PC-9 (cell line): Measurements from ENCODE around the gene SLC25A47. TPM values are rescaled to one million over a fixed set of nuclear protein-coding genes. Genes with fewer than 3 reads are reported as not detected.
A peak's percentile ranks its signal among the peaks of the same experiment; 100 is the strongest.

ENCODE experiments used
- BruUV-seq: library from RNA; stranded (reverse); fragments of 400-500 nt; replicated peaks from 2 replicates; lab custom pipeline; 2021; lab: Mats Ljungman, UMichigan
- CTCF ChIA-PET: fragments of 300-600 bp; sonication (Branson Sonifier 250); formaldehyde crosslinking; loops from one replicate; lab custom pipeline; 2022; ENCODE audit warnings: antibody characterized with exemption; lab: Charles Lee
- POLR2A ChIA-PET: fragments of 300-600 bp; sonication (Branson Sonifier 250); formaldehyde crosslinking; loops from one replicate; lab custom pipeline; 2022; ENCODE audit warnings: antibody characterized with exemption; ENCODE audit not compliant: unreplicated experiment; lab: Charles Lee
- DNase-seq, 2 experiments: peaks; one replicate each; pipeline versions ENCODE4 v3.0.0 to v3.0.0-alpha.2; 2015 to 2022; ENCODE audit warnings: mixed read lengths in 1 of 2
- H2AFZ ChIP-seq: fragments of 200-600 bp; sonication (generic); 2 replicates; pipeline ENCODE4 v1.8.1; 2017; ENCODE audit warnings: antibody characterized with exemption
- H3F3A ChIP-seq: fragments of 200-600 bp; sonication (generic); 2 replicates; pipeline ENCODE4 v1.8.1; 2017; ENCODE audit warnings: antibody characterized with exemption, mild to moderate bottlenecking, low read depth; ENCODE audit not compliant: insufficient read depth
- H3K27ac ChIP-seq: fragments of 200-600 bp; sonication (generic); 2 replicates; pipeline ENCODE4 v1.6.1; 2016; ENCODE audit warnings: mixed run types
- H3K27me3 ChIP-seq: fragments of 200-600 bp; sonication (generic); 2 replicates; pipeline ENCODE4 v1.6.1; 2016; ENCODE audit warnings: low read depth, mixed run types; ENCODE audit not compliant: insufficient read depth
- H3K36me3 ChIP-seq: fragments of 200-600 bp; sonication (generic); 2 replicates; pipeline ENCODE4 v1.6.1; 2016; ENCODE audit warnings: low read depth, mixed run types
- H3K4me1 ChIP-seq: fragments of 200-600 bp; sonication (generic); replicated peaks from 2 replicates; pipeline ENCODE4 v1.6.1; 2016; ENCODE audit warnings: mixed run types; ENCODE audit not compliant: insufficient read depth
- H3K4me2 ChIP-seq: fragments of 200-600 bp; sonication (generic); 2 replicates; pipeline ENCODE4 v1.6.1; 2017; ENCODE audit warnings: mixed run types
- H3K4me3 ChIP-seq: fragments of 200-600 bp; sonication (generic); 2 replicates; pipeline ENCODE4 v1.6.1; 2016; ENCODE audit warnings: mixed run types
- H3K79me2 ChIP-seq: fragments of 200-600 bp; sonication (generic); 2 replicates; pipeline ENCODE4 v1.6.1; 2017; ENCODE audit warnings: low read depth, mixed run types
- H3K9me2 ChIP-seq: fragments of 200-600 bp; sonication (generic); 2 replicates; pipeline ENCODE4 v1.8.1; 2017; ENCODE audit warnings: mild to moderate bottlenecking; ENCODE audit not compliant: insufficient read depth
- H3K9me3 ChIP-seq: fragments of 200-600 bp; sonication (generic); 2 replicates; pipeline ENCODE4 v1.8.1; 2016; ENCODE audit warnings: low read depth; ENCODE audit not compliant: insufficient read depth
- H4K20me1 ChIP-seq: fragments of 200-600 bp; sonication (generic); 2 replicates; pipeline ENCODE4 v1.8.1; 2017; ENCODE audit not compliant: insufficient read depth
- CTCF ChIP-seq: fragments of 200-600 bp; sonication (generic); conservative IDR thresholded peaks from 2 replicates; pipeline ENCODE4 v1.6.1; 2017; ENCODE audit warnings: mixed run types, antibody characterized with exemption, mild to moderate bottlenecking, moderate library complexity
- EZH2 ChIP-seq: fragments of 200-600 bp; sonication (generic); IDR thresholded peaks from 2 replicates; pipeline ENCODE4 v1.8.0; 2017; ENCODE audit warnings: antibody characterized with exemption, low read depth
- intact Hi-C: fragments of 100-400 bp; cut with micrococcal nuclease; formaldehyde crosslinking; loops from one replicate; pipeline ENCODE4 v1.10.0; 2022; ENCODE audit not compliant: unreplicated experiment
- total RNA-seq: library from RNA; stranded (reverse); gene quantifications from 2 replicates; pipeline ENCODE4 v1.2.3, GENCODE V29; 2021

The SLC25A47 gene
- total RNA-seq, 1 experiment from 2014 or later, result not detected

GRCh38 chr14:100302616-100303015, 20.5 kb upstream of the SLC25A47 start:
- intact Hi-C loops, result no loop called here

GRCh38 chr14:100303179-100303578, 20.0 kb upstream of the SLC25A47 start:
- Histone ChIP-seq H3K9me3 (no peaks in the 10 kb centered on the region), H3K27me3 (no peaks in the 10 kb centered on the region), H3K4me3 (no peak overlapping the region), H4K20me1 (no peaks in the 10 kb centered on the region), H3K4me2 (peak overlapping the region; percentile 23; the same call in 1 of the 2 replicates), H3K79me2 (no peaks in the 10 kb centered on the region), H3K27ac (no peak overlapping the region), H3F3A (peaks cover 11% of the 10 kb centered on the region; the same call in 1 of the 2 replicates), H3K4me1 (peaks cover 5% of the 10 kb centered on the region; the same call in 1 of the 2 replicates), H2AFZ (no peak overlapping the region), H3K36me3 (no peaks in the 10 kb centered on the region), H3K9me2 (no peaks in the 10 kb centered on the region)
- no peak for DNase-seq
- no TSS peak for BruUV-seq
- CTCF ChIA-PET, result interaction anchor here (0.6 kb wide), 1 partner anchor 33 kb away, joined by 5 read pairs; no protein-coding TSS in a partner anchor
- POLR2A ChIA-PET, result no interaction called here
- TF ChIP-seq CTCF (no peak; the same call in 1 of the 2 replicates), EZH2 (no peak)
- intact Hi-C loops, result no loop called here

More at GRCh38 chr14:100302616-100303015, 20.5 kb upstream of the SLC25A47 start:
- no peak overlapping the region for H2AFZ ChIP-seq
- CTCF ChIA-PET, result interaction anchor here (0.6 kb wide), 1 partner anchor 33 kb away, joined by 5 read pairs; no protein-coding TSS in a partner anchor
- no peaks in the 10 kb centered on the region for H3K9me3 ChIP-seq
- no peaks in the 10 kb centered on the region for H3K36me3 ChIP-seq
- TF ChIP-seq CTCF, result no peak
- no peak for TF ChIP-seq EZH2
- H3K4me3 ChIP-seq, result no peak overlapping the region
- peaks cover 11% of the 10 kb centered on the region; the same call in 1 of the 2 replicates for H3F3A ChIP-seq
- peak in 1 of 2 experiments; percentile 83 for DNase-seq
- H3K9me2 ChIP-seq, result no peaks in the 10 kb centered on the region
- no TSS peak for BruUV-seq
- peak overlapping the region; percentile 23; the same call in 1 of the 2 replicates for H3K4me2 ChIP-seq
- H3K27me3 ChIP-seq, result no peaks in the 10 kb centered on the region
- peaks cover 5% of the 10 kb centered on the region; the same call in 1 of the 2 replicates for H3K4me1 ChIP-seq
- POLR2A ChIA-PET, result no interaction called here
- no peaks in the 10 kb centered on the region for H4K20me1 ChIP-seq
- H3K79me2 ChIP-seq, result no peaks in the 10 kb centered on the region
- no peak overlapping the region for H3K27ac ChIP-seq

- Histone ChIP-seq H2AFZ (no peak overlapping the region), H3K27me3 (no peaks in the 10 kb centered on the region), H3K9me3 (no peaks in the 10 kb centered on the region), H3K4me3 (no peak overlapping the region), H3K9me2 (no peaks in the 10 kb centered on the region), H3K27ac (no peak overlapping the region), H3K4me2 (no peak overlapping the region), H3K36me3 (no peaks in the 10 kb centered on the region), H3K4me1 (peaks cover 5% of the 10 kb centered on the region; the same call in 1 of the 2 replicates), H3K79me2 (no peaks in the 10 kb centered on the region), H3F3A (peaks cover 11% of the 10 kb centered on the region; the same call in 1 of the 2 replicates), H4K20me1 (no peaks in the 10 kb centered on the region)
- POLR2A ChIA-PET, result no interaction called here
- CTCF ChIA-PET, result no interaction called here
- TF ChIP-seq EZH2 (no peak), CTCF (no peak)
- BruUV-seq, result no TSS peak
- intact Hi-C loops, result no loop called here
- DNase-seq, result no peak
These were observed 19.2 kb upstream of the SLC25A47 start for GRCh38 chr14:100303925-100304324.
